Endothelial cell of umbilical vein (primary cell): ENCODE data around the gene MGAT5. TPM values are rescaled to one million over a fixed set of nuclear protein-coding genes. Genes with fewer than 3 reads are reported as not detected.

Experiments
- BruUV-seq: library from RNA; stranded (reverse); fragments of 400-500 nt; replicated peaks from 2 replicates; lab custom pipeline; 2021; lab: Mats Ljungman, UMichigan
- CTCF ChIA-PET: fragments of 300-600, 350-600 bp; sonication (Branson Sonifier 250); formaldehyde crosslinking; loops from one replicate; lab custom pipeline; 2021; ENCODE audit warnings: antibody characterized with exemption, inconsistent platforms; lab: Charles Lee
- POLR2A ChIA-PET: fragments of 300-600, 350-600 bp; sonication (Branson Sonifier 250); formaldehyde crosslinking; loops from one replicate; lab custom pipeline; 2021; ENCODE audit warnings: antibody characterized with exemption, inconsistent platforms; lab: Charles Lee
- DNase-seq: peaks from one replicate; pipeline ENCODE4 v3.0.0-alpha.2; 2011; ENCODE audit warnings: low read depth, low spot score
- FAIRE-seq: peaks from 2 replicates; lab custom pipeline; 2011; peaks lifted over from hg19 to GRCh38; lab: Jason Lieb, UNC
- H2AFZ ChIP-seq: 2 replicates; pipeline ENCODE4 v1.6.0; 2012; ENCODE audit warnings: low read depth, low read length, control low read depth, inconsistent platforms
- H3K27ac ChIP-seq: 2 replicates; pipeline ENCODE4 v1.5.1; 2011; ENCODE audit warnings: low read depth, mild to moderate bottlenecking, control low read depth, low read length, moderate library complexity; ENCODE audit not compliant: insufficient read depth
- H3K27me3 ChIP-seq, 2 experiments: 2 replicates each; pipeline versions ENCODE4 v1.6.0 to v1.6.1; 2011; ENCODE audit warnings: low read length in 2 of 2, mixed read lengths in 1 of 2; ENCODE audit not compliant: control insufficient read depth in 2 of 2, insufficient read depth in 2 of 2
- H3K36me3 ChIP-seq, 2 experiments: 2 replicates in 1 of 2; 3 replicates in 1 of 2; pipeline ENCODE4 v1.5.1; 2011; ENCODE audit warnings: low read length in 2 of 2, mild to moderate bottlenecking in 1 of 2, moderate library complexity in 1 of 2; ENCODE audit not compliant: control insufficient read depth in 2 of 2, insufficient read depth in 2 of 2; ENCODE audit errors: extremely low read depth in 1 of 2
- H3K4me1 ChIP-seq: 3 replicates; pipeline ENCODE4 v1.5.1; 2011; ENCODE audit warnings: mild to moderate bottlenecking, low read length; ENCODE audit not compliant: control insufficient read depth, insufficient read depth; ENCODE audit errors: extremely low read depth
- H3K4me2 ChIP-seq: 2 replicates; pipeline ENCODE4 v1.6.1; 2011; ENCODE audit warnings: low read length, control low read depth, mixed read lengths; ENCODE audit not compliant: insufficient read depth
- H3K4me3 ChIP-seq, 3 experiments: fragments of 200-600 bp in 1 of 3; sonication (generic), shearing (Covaris generic) in 1 of 3; replicated peaks in 1 of 3; 2 replicates each; pipeline ENCODE4 v1.5.1; 2011 to 2016; ENCODE audit warnings: control low read depth in 3 of 3, low read length in 3 of 3, mild to moderate bottlenecking in 2 of 3, inconsistent platforms in 1 of 3, low read depth in 1 of 3, moderate library complexity in 1 of 3; ENCODE audit not compliant: insufficient read depth in 1 of 3
- H3K79me2 ChIP-seq: 2 replicates; pipeline ENCODE4 v1.6.0; 2012; ENCODE audit warnings: low read length, inconsistent platforms; ENCODE audit not compliant: control insufficient read depth, insufficient read depth
- H3K9ac ChIP-seq: replicated peaks from 2 replicates; pipeline ENCODE3; 2011; ENCODE audit warnings: low read length, control low read depth; ENCODE audit not compliant: insufficient read depth; ENCODE audit errors: extremely low read depth
- H3K9me1 ChIP-seq: replicated peaks from 3 replicates; pipeline ENCODE4 v1.6.0; 2011; ENCODE audit warnings: mild to moderate bottlenecking, low read length; ENCODE audit not compliant: control insufficient read depth, insufficient read depth; ENCODE audit errors: extremely low read depth
- H3K9me3 ChIP-seq: replicated peaks from 2 replicates; pipeline ENCODE4 v1.5.1; 2012; ENCODE audit warnings: low read length, inconsistent platforms; ENCODE audit not compliant: control insufficient read depth, insufficient read depth
- H4K20me1 ChIP-seq: replicated peaks from 2 replicates; pipeline ENCODE3; 2011; ENCODE audit warnings: mild to moderate bottlenecking, low read length; ENCODE audit not compliant: control insufficient read depth, insufficient read depth; ENCODE audit errors: extremely low read depth
- EZH2 ChIP-seq: IDR thresholded peaks from 2 replicates; pipeline ENCODE4 v1.6.1; 2012; ENCODE audit warnings: borderline replicate concordance, low read depth, mild to moderate bottlenecking, moderate library complexity, low read length, inconsistent platforms; ENCODE audit not compliant: severe bottlenecking
- FOS ChIP-seq: IDR thresholded peaks from 2 replicates; pipeline ENCODE4 v1.6.1; 2011; ENCODE audit warnings: mild to moderate bottlenecking, low read length, moderate library complexity, borderline replicate concordance; ENCODE audit not compliant: insufficient read depth
- GATA2 ChIP-seq: IDR thresholded peaks from 2 replicates; pipeline ENCODE4 v1.7.0; 2011; ENCODE audit warnings: low read depth, mild to moderate bottlenecking, moderate library complexity, mixed read lengths, low read length; ENCODE audit not compliant: insufficient read length, insufficient read depth
- JUN ChIP-seq: IDR thresholded peaks from 2 replicates; pipeline ENCODE4 v1.6.1; 2011; ENCODE audit warnings: borderline replicate concordance, low read depth; ENCODE audit not compliant: insufficient read length, insufficient read depth
- MYC ChIP-seq: IDR thresholded peaks from one replicate; pipeline ENCODE4 v1.6.1; 2011; ENCODE audit warnings: mild to moderate bottlenecking, low read depth, low read length
- POLR2A ChIP-seq: IDR thresholded peaks from 2 replicates; pipeline ENCODE4 v1.6.1; 2012; ENCODE audit warnings: low read depth, mild to moderate bottlenecking, control low read depth, low read length
- POLR2AphosphoS5 ChIP-seq: IDR thresholded peaks from 2 replicates; pipeline ENCODE4 v1.6.1; 2012; ENCODE audit warnings: low read depth, mild to moderate bottlenecking, control low read depth, low read length, moderate library complexity; ENCODE audit not compliant: insufficient read depth
- dilution Hi-C: fragments of 300-500 bp; cut with MboI; formaldehyde crosslinking; loops from one replicate; pipeline ENCODE4 v1.15.0; 2019; ENCODE audit warnings: low sequenced_read_pairs; ENCODE audit not compliant: extremely low pct_ligation_motif_present
- intact Hi-C: fragments of 100-400 bp; cut with micrococcal nuclease; formaldehyde crosslinking; loops from one replicate; pipeline ENCODE4 v1.10.0; 2022
- polyA plus RNA-seq, 4 experiments: library from polyadenylated mRNA; depleted of rRNA in 3 of 4; stranded (reverse) in 3 of 4; unstranded in 1 of 4; fragments of >200 nt; gene quantifications; 2 replicates each; pipeline versions ENCODE4 v1.2.1 to v1.2.3, GENCODE V29; 2011 to 2012; ENCODE audit warnings: missing spikeins in 1 of 4
- total RNA-seq: library from RNA; stranded (reverse); gene quantifications from 2 replicates; pipeline ENCODE4 v1.2.3, GENCODE V29; 2021
- TF ChIP-seq, protein P1 (sequence below), 2 donors: IDR thresholded peaks; 1 replicate in 1 of 2; 2 replicates in 1 of 2; pipeline ENCODE4 v1.5.1; 2011; ENCODE audit warnings: low read length in 2 of 2, mild to moderate bottlenecking in 2 of 2, moderate library complexity in 2 of 2, control low read depth in 1 of 2, inconsistent platforms in 1 of 2, low read depth in 1 of 2; ENCODE audit not compliant: insufficient read depth in 1 of 2; ENCODE audit errors: extremely low read depth in 1 of 2
- TF ChIP-seq, protein P2 (sequence below): IDR thresholded peaks from 2 replicates; pipeline ENCODE4 v1.6.1; 2011; ENCODE audit not compliant: insufficient read depth, insufficient read length

MGAT5 gene
- total and polyA plus RNA-seq, 2 donors (not counting 3 experiments of a cell fraction or from before 2014, with no cell fraction given): 17.7 to 84.1 TPM

DNA sequence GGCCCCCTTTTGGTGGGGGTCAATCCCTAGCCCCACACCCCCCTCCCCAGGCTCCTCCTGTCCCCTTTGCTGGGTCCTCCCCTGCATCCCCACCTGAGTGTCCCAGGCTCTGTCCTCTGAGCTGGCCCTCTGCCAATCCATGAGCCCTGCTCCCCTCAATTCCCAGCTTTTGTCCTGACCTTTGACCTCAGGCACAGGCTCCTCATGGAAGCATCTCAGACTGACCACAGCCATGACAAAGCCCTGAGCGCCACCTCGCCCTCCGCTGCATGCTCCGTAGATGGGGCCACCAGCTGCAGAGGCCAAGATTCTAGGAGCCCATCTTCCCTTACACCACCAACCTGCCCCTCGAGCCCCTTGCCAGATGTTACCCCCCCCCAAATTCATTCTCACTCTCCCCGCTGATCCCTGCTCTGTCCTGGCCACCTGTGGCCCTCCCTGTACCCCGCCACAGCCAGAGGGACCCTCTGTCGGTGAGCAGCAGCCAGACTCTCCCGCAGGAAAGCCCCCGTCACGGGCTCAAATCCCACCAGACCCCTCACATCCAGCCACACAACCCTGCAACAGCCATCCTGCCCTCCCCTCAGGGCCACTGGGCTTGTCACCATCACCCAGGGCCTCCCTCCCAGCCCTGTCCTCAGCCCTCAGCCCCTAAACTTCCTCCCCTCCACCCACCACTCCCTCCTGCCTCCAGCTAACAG lies 206.0 kb downstream of the MGAT5 start:
- dilution Hi-C loops (no loop called here), intact Hi-C loops (loop anchor here (1.0 to 2.0 kb wide), 2 partner anchors 323 to 438 kb away; no protein-coding TSS in a partner anchor)
- H3K9me3 ChIP-seq: no peaks in the 10 kb centered on the region
- H3K27me3 ChIP-seq: no peaks in the 10 kb centered on the region
- H3K4me2 ChIP-seq: no peak overlapping the region
- DNase-seq: no peak
- H3K4me1 ChIP-seq: peaks cover 5% of the 10 kb centered on the region
- CTCF ChIA-PET: interaction anchor here (0.6 to 3.0 kb wide), 30 partner anchors 7 to 1012 kb away, joined by 3 to 33 read pairs (median 4); partner anchors contain the start of genes CCNT2 and TMEM163
- no peak overlapping the region for H2AFZ ChIP-seq
- no peaks in the 10 kb centered on the region for H4K20me1 ChIP-seq
- no peak overlapping the region for H3K9ac ChIP-seq
- no peaks in the 10 kb centered on the region for H3K9me1 ChIP-seq
- H3K27ac ChIP-seq: no peak overlapping the region
- no peak overlapping the region for H3K4me3 ChIP-seq
- POLR2A ChIA-PET: no interaction called here
- no peak for FAIRE-seq
- no TSS peak for BruUV-seq
- H3K36me3 ChIP-seq: no peaks in the 10 kb centered on the region
- TF ChIP-seq, protein P1, sequence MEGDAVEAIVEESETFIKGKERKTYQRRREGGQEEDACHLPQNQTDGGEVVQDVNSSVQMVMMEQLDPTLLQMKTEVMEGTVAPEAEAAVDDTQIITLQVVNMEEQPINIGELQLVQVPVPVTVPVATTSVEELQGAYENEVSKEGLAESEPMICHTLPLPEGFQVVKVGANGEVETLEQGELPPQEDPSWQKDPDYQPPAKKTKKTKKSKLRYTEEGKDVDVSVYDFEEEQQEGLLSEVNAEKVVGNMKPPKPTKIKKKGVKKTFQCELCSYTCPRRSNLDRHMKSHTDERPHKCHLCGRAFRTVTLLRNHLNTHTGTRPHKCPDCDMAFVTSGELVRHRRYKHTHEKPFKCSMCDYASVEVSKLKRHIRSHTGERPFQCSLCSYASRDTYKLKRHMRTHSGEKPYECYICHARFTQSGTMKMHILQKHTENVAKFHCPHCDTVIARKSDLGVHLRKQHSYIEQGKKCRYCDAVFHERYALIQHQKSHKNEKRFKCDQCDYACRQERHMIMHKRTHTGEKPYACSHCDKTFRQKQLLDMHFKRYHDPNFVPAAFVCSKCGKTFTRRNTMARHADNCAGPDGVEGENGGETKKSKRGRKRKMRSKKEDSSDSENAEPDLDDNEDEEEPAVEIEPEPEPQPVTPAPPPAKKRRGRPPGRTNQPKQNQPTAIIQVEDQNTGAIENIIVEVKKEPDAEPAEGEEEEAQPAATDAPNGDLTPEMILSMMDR (IDR thresholded peaks at IDR 0.05; ENCODE audit: extremely low read depth in 1 of 2, insufficient read depth in 1 of 2, low read depth in 1 of 2, low read length in 2 of 2): no peak
- TF ChIP-seq GATA2 (no peak), MYC (no peak), FOS (no peak), JUN (no peak), POLR2AphosphoS5 (no peak), EZH2 (no peak), POLR2A (no peak)
- TF ChIP-seq, protein P2, sequence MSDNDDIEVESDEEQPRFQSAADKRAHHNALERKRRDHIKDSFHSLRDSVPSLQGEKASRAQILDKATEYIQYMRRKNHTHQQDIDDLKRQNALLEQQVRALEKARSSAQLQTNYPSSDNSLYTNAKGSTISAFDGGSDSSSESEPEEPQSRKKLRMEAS: no peak
- H3K79me2 ChIP-seq: no peaks in the 10 kb centered on the region
